Sigmoid colon (tissue), 7 donors: ENCODE measurements around the gene MACROD2. TPM values are rescaled to one million over a fixed set of nuclear protein-coding genes. Genes with fewer than 3 reads are reported as not detected.

Experiments used
- DNase-seq: peaks from one replicate; pipeline ENCODE4 v3.0.0-alpha.2; 2019
- H3K27ac ChIP-seq, 4 donors: fragments of 200-600 bp; sonication (generic); one replicate each; pipeline ENCODE4 v1.5.1; 2016 to 2019; ENCODE audit warnings: mild to moderate bottlenecking in 1 of 4
- H3K27me3 ChIP-seq, 3 donors: fragments of 200-600 bp; sonication (generic); one replicate each; pipeline ENCODE4 v1.5.1; 2019; ENCODE audit warnings: mild to moderate bottlenecking in 1 of 3
- H3K36me3 ChIP-seq, 4 donors: fragments of 200-600 bp; sonication (generic); one replicate each; pipeline ENCODE4 v1.5.1; 2016 to 2019
- H3K4me1 ChIP-seq, 4 donors: fragments of 200-600 bp; sonication (generic); one replicate each; pipeline ENCODE4 v1.5.1; 2017 to 2019
- H3K4me3 ChIP-seq, 4 donors: fragments of 200-600 bp; sonication (generic); one replicate each; pipeline ENCODE4 v1.5.1; 2017 to 2019; ENCODE audit warnings: mild to moderate bottlenecking in 2 of 4, moderate library complexity in 1 of 4
- H3K9me3 ChIP-seq, 4 donors: fragments of 200-600 bp in 3 of 4; sonication (generic) in 3 of 4; one replicate each; pipeline versions ENCODE4 v1.5.1 to v1.6.1; 2013 to 2019
- EP300 ChIP-seq, 4 donors: sonication (generic); formaldehyde crosslinking; IDR thresholded peaks; one replicate each; pipeline ENCODE4 v1.6.1; 2017; ENCODE audit warnings: antibody characterized with exemption in 4 of 4
- POLR2A ChIP-seq, 2 donors: fragments of 450-650 bp; IDR thresholded peaks; one replicate each; pipeline ENCODE4 v1.6.1; 2016; ENCODE audit warnings: antibody characterized with exemption in 2 of 2, mild to moderate bottlenecking in 2 of 2, moderate library complexity in 2 of 2
- POLR2AphosphoS5 ChIP-seq, 4 donors: sonication (generic); formaldehyde crosslinking; IDR thresholded peaks; one replicate each; pipeline ENCODE4 v1.6.1; 2017; ENCODE audit warnings: antibody characterized with exemption in 4 of 4
- WGBS, 2 donors: extraction: QIAGEN DNeasy Blood & Tissue Kit; methylation state at CpG; one replicate each; pipeline ENCODE4 v1.1.7; 2013; 5-methylcytosine and 5-hydroxymethylcytosine counted together
- intact Hi-C: fragments of 100-400 bp; cut with DNase I; formaldehyde crosslinking; loops from one replicate; pipeline ENCODE4 v1.15.1; 2023
- polyA plus RNA-seq, 3 donors: library from polyadenylated mRNA; stranded (reverse); fragments of 200-250 nt; gene quantifications; one replicate each; pipeline ENCODE4 v1.2.3, GENCODE V29; 2013
- total RNA-seq, 4 donors: library from RNA; depleted of rRNA; stranded (reverse); fragments of >200 nt; gene quantifications; one replicate each; pipeline ENCODE4 v1.1.0, GENCODE V29; 2016
- TF ChIP-seq, protein P1 (sequence below), 4 experiments: fragments of 450-650 bp in 3 of 4; fragments of 200-600 bp in 1 of 4; IDR thresholded peaks; one replicate each; pipeline ENCODE4 v1.5.1; 2016 to 2019; ENCODE audit warnings: antibody characterized with exemption in 4 of 4, mild to moderate bottlenecking in 3 of 4, moderate library complexity in 2 of 4
- donor health status: healthy with polysubstance abuse.
- donor health status: Bipolar disorder and iron deficiency.
- donor health status: healthy.

MACROD2 gene
- total and polyA plus RNA-seq, 7 donors: 1.2 to 22.4 (median 5.8) TPM

DNA sequence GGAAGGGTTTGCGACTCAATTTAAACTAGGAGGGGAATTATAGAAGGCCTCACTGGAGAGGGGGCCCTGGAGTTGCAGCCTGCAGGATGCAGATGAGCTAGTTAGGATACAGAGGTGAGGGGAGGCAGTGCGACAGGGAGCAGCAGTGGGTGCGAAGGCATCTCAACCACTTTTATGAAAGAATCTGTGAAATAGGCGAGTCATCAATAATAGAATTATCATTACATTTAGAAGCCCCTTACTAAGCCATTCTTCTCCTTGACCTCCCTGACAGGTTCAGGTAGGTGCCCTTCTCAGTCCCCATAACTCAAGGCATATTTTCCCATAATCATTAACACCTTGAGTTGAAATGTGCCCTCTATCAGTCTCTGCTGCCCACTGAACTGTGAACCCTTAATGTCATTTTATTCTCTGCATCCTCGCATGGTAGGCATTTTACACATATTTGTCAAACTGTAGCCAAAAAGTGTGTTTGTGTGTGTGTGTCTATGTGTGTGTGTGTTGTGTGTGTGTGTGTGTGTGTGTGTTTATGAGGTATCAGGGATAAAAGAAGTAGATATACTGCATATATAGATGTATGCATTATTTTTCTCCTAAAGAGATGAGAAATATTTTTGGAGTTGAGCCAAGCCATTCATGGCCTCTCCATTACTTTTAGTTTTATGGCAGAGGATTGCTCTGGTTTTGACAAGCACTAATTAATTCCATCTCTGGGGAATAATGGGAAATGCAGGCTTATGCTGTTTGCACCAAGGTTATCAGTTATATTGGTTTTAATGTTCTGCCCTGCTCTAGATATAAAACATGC lies 1679.1 kb downstream of the MACROD2 start:
- TF ChIP-seq POLR2A (IDR thresholded peaks at IDR 0.05) (no peak), POLR2AphosphoS5 (IDR thresholded peaks at IDR 0.05) (no peak), EP300 (IDR thresholded peaks at IDR 0.05) (no peak)
- TF ChIP-seq, protein P1, sequence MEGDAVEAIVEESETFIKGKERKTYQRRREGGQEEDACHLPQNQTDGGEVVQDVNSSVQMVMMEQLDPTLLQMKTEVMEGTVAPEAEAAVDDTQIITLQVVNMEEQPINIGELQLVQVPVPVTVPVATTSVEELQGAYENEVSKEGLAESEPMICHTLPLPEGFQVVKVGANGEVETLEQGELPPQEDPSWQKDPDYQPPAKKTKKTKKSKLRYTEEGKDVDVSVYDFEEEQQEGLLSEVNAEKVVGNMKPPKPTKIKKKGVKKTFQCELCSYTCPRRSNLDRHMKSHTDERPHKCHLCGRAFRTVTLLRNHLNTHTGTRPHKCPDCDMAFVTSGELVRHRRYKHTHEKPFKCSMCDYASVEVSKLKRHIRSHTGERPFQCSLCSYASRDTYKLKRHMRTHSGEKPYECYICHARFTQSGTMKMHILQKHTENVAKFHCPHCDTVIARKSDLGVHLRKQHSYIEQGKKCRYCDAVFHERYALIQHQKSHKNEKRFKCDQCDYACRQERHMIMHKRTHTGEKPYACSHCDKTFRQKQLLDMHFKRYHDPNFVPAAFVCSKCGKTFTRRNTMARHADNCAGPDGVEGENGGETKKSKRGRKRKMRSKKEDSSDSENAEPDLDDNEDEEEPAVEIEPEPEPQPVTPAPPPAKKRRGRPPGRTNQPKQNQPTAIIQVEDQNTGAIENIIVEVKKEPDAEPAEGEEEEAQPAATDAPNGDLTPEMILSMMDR (IDR thresholded peaks at IDR 0.05): no peak
- 84 to 92% methylated on average over 5 of the region's 5 CpGs for WGBS, 2 donors
- H3K4me3 ChIP-seq: no peak overlapping the region
- H3K27ac ChIP-seq: no peak overlapping the region
- no peak for DNase-seq
- H3K27me3 ChIP-seq: no peaks in the 10 kb centered on the region
- no peaks in the 10 kb centered on the region for H3K9me3 ChIP-seq
- H3K4me1 ChIP-seq: peaks cover 0 to 22% (median 13%) of the 10 kb centered on the region in 4 donors
- no peaks in the 10 kb centered on the region for H3K36me3 ChIP-seq
- intact Hi-C loops: no loop called here

DNA sequence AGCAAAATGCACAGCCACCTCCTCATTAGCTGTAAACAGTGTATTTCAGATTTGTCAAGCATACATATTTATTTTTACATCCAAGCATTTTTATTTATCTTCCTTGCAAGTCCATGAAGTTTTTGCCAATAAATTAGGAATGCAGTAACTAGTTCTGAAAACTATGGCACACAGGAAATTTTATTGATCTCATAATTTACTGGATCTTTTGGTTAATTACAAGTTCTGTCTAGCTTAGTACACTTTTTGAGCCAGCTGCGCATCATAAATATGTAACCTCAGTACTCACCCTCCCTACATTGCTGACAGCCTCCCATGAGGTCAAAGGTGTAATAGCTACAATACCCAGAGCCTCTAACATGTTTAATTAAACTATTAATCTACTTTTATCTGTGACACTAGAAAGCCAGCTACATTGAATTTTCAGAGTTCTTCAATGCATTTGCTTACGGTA lies 1679.8 kb downstream of the MACROD2 start:
- intact Hi-C loops: no loop called here
- no peak overlapping the region for H3K27ac ChIP-seq
- WGBS, 2 donors: 96% methylated on average over 2 of the region's 2 CpGs
- H3K27me3 ChIP-seq: no peaks in the 10 kb centered on the region
- no peaks in the 10 kb centered on the region for H3K9me3 ChIP-seq
- TF ChIP-seq POLR2A (IDR thresholded peaks at IDR 0.05): no peak
- TF ChIP-seq, protein P1 (IDR thresholded peaks at IDR 0.05): no peak
- no peak for TF ChIP-seq EP300 (IDR thresholded peaks at IDR 0.05)
- TF ChIP-seq POLR2AphosphoS5 (IDR thresholded peaks at IDR 0.05): no peak
- H3K36me3 ChIP-seq: no peaks in the 10 kb centered on the region
- H3K4me1 ChIP-seq: peaks cover 0 to 22% (median 13%) of the 10 kb centered on the region in 4 donors
- no peak for DNase-seq
- H3K4me3 ChIP-seq: no peak overlapping the region

DNA sequence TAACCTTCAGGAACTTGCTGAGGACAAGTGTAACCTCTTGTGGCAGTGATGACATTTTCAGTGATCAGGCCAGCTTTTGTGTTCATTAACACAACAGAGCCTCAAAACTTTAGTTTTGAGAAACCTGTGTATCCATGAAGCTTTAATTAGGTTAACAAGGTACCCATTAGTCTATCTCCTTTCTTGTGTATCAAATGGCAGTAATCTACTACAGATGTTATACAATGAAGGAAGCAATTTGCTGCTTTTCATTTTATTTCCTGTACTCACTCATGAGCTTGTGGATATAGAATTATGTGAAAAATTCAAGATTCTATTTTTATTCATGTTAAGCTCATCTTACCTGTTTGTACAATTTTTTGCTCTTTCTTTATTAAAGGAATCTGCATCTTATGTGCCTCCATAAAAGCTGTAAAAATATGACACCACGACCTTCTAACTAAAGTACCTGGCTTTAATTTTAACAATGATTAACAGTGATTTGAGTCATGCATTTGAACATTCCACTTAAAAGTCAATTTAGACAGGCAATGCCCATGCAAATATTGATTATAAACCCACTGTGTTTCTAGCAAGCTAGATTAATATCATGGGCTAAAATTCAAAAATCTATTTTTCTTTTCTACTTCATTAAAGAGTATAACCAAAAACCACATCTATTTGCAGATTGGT lies 1680.6 kb downstream of the MACROD2 start:
- H3K4me3 ChIP-seq: no peak overlapping the region
- no peaks in the 10 kb centered on the region for H3K36me3 ChIP-seq
- 13 to 56% methylated on average over 1 of the region's 1 CpG for WGBS, 2 donors
- intact Hi-C loops: no loop called here
- DNase-seq: no peak
- H3K27ac ChIP-seq: no peak overlapping the region
- no peaks in the 10 kb centered on the region for H3K9me3 ChIP-seq
- no peak for TF ChIP-seq POLR2AphosphoS5 (IDR thresholded peaks at IDR 0.05)
- TF ChIP-seq, protein P1 (IDR thresholded peaks at IDR 0.05): no peak
- no peak for TF ChIP-seq POLR2A (IDR thresholded peaks at IDR 0.05)
- no peak for TF ChIP-seq EP300 (IDR thresholded peaks at IDR 0.05)
- peaks cover 0 to 22% (median 13%) of the 10 kb centered on the region in 4 donors for H3K4me1 ChIP-seq
- no peaks in the 10 kb centered on the region for H3K27me3 ChIP-seq

DNA sequence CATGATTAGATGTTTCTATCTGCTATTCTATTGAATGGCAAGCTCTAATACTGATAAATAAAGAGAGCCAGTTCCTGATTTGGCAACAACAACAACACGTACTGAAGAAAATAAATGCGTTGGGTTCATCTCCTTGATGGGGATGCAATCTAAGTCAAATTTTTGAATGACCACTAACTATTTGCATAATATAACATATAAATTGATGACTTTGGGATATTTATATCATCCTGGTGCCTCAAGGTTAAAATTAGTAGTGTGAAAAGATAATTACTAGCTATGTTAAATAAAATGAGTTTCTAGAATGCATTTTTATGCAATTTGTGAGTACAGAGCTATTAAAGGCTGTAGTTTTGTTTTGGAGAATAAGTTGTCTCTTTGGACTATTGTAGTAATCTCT lies 1681.5 kb downstream of the MACROD2 start:
- TF ChIP-seq, protein P1 (IDR thresholded peaks at IDR 0.05): no peak
- TF ChIP-seq POLR2AphosphoS5 (IDR thresholded peaks at IDR 0.05) (no peak), EP300 (IDR thresholded peaks at IDR 0.05) (no peak), POLR2A (IDR thresholded peaks at IDR 0.05) (no peak)
- H3K27ac ChIP-seq: no peak overlapping the region
- intact Hi-C loops: no loop called here
- no peaks in the 10 kb centered on the region for H3K36me3 ChIP-seq
- no peak overlapping the region for H3K4me3 ChIP-seq
- DNase-seq: no peak
- no peaks in the 10 kb centered on the region for H3K9me3 ChIP-seq
- WGBS, 2 donors: 88 to 90% methylated on average over 2 of the region's 2 CpGs
- H3K4me1 ChIP-seq: peaks cover 0 to 22% (median 11%) of the 10 kb centered on the region in 4 donors
- no peaks in the 10 kb centered on the region for H3K27me3 ChIP-seq
